ENCODE results near the gene ATP2C1.

ATP2C1 gene

GRCh38 chr3:130870423-130870822, 23.5 kb upstream of the ATP2C1 start:
- no peak overlapping the region for H3K4me3 ChIP-seq (ENCODE audit: low read depth, low read length)
- TF ChIP-seq CTCF (IDR thresholded peaks at IDR 0.05; ENCODE audit: borderline replicate concordance, insufficient read depth, low read depth, low read length): no peak

GRCh38 chr3:130876594-130876993, 17.3 kb upstream of the ATP2C1 start:
- TF ChIP-seq CTCF (IDR thresholded peaks at IDR 0.05; ENCODE audit: borderline replicate concordance, insufficient read depth, low read depth, low read length): no peak
- H3K4me3 ChIP-seq (ENCODE audit: low read depth, low read length): no peak overlapping the region

- no peak overlapping the region for H3K4me3 ChIP-seq (ENCODE audit: low read depth, low read length)
- TF ChIP-seq CTCF (IDR thresholded peaks at IDR 0.05; ENCODE audit: borderline replicate concordance, insufficient read depth, low read depth, low read length): no peak
Observed at GRCh38 chr3:130878464-130878863, 15.4 kb upstream of the ATP2C1 start.

GRCh38 chr3:130889416-130889946, 4.4 kb upstream of the ATP2C1 start:
- no peak overlapping the region for H3K4me3 ChIP-seq (ENCODE audit: low read depth, low read length)
- no peak for TF ChIP-seq CTCF (IDR thresholded peaks at IDR 0.05; ENCODE audit: borderline replicate concordance, insufficient read depth, low read depth, low read length)

GRCh38 chr3:130892759-130893375, 1.0 kb upstream of the ATP2C1 start:
- H3K4me3 ChIP-seq (ENCODE audit: low read depth, low read length): peak overlapping the region; percentile 74
- TF ChIP-seq CTCF (IDR thresholded peaks at IDR 0.05; ENCODE audit: borderline replicate concordance, insufficient read depth, low read depth, low read length): peak; percentile 75

GRCh38 chr3:130894130-130894985, 474 bp downstream of the ATP2C1 start:
- peak overlapping the region; percentile 67 for H3K4me3 ChIP-seq (ENCODE audit: low read depth, low read length)
- TF ChIP-seq CTCF (IDR thresholded peaks at IDR 0.05; ENCODE audit: borderline replicate concordance, insufficient read depth, low read depth, low read length): no peak

- no peak for TF ChIP-seq CTCF (IDR thresholded peaks at IDR 0.05; ENCODE audit: borderline replicate concordance, insufficient read depth, low read depth, low read length)
- H3K4me3 ChIP-seq (ENCODE audit: low read depth, low read length): peak overlapping the region; percentile 67
Observed at GRCh38 chr3:130894986-130895280, 1.0 kb downstream of the ATP2C1 start.
